GM18868 (cell line): Measurements from ENCODE around the gene KCNH3.

Experiments
- ATAC-seq: cut with Tn5 transposase; IDR thresholded peaks from one replicate; pipeline ENCODE4 v1.9.1; 2021; ENCODE audit warnings: mild to moderate bottlenecking, moderate library complexity; ENCODE audit not compliant: unreplicated experiment

KCNH3 gene

GRCh38 chr12:49543914-49544815 lies 5.3 kb downstream of the KCNH3 start:
- no peak for ATAC-seq

GRCh38 chr12:49545815-49546214 lies 7.0 kb downstream of the KCNH3 start:
- ATAC-seq = no peak

- no peak for ATAC-seq
These were observed 7.7 kb downstream of the KCNH3 start for GRCh38 chr12:49546481-49546880.

- ATAC-seq = no peak
These were observed 8.4 kb downstream of the KCNH3 start for GRCh38 chr12:49547090-49547690.

GRCh38 chr12:49548481-49548821 lies 9.6 kb downstream of the KCNH3 start:
- ATAC-seq = no peak

- ATAC-seq = no peak
These were observed 10.2 kb downstream of the KCNH3 start for GRCh38 chr12:49548822-49549648.

- ATAC-seq = no peak
These were observed 11.2 kb downstream of the KCNH3 start for GRCh38 chr12:49549735-49550692.

GRCh38 chr12:49550693-49551252 lies 11.9 kb downstream of the KCNH3 start:
- no peak for ATAC-seq

- ATAC-seq = no peak
These were observed 13.2 kb downstream of the KCNH3 start for GRCh38 chr12:49552014-49552413.

GRCh38 chr12:49552425-49552824 lies 13.6 kb downstream of the KCNH3 start:
- no peak for ATAC-seq

GRCh38 chr12:49552899-49553298 lies 14.1 kb downstream of the KCNH3 start:
- no peak for ATAC-seq

GRCh38 chr12:49553512-49554088 lies 14.8 kb downstream of the KCNH3 start:
- no peak for ATAC-seq

GRCh38 chr12:49554266-49554665 lies 15.4 kb downstream of the KCNH3 start:
- ATAC-seq = no peak

- ATAC-seq = no peak
These were observed 17.0 kb downstream of the KCNH3 start for GRCh38 chr12:49555631-49556390.

GRCh38 chr12:49556391-49557186 lies 17.8 kb downstream of the KCNH3 start:
- ATAC-seq = no peak

GRCh38 chr12:49557187-49557916 lies 18.5 kb downstream of the KCNH3 start:
- ATAC-seq = no peak

GRCh38 chr12:49557917-49558215 lies 19.0 kb downstream of the KCNH3 start:
- ATAC-seq = no peak

GRCh38 chr12:49558526-49558925 lies 19.7 kb downstream of the KCNH3 start:
- ATAC-seq = no peak
